GM21390 (cell line): Measurements from ENCODE around the gene GALNT16.

Experiments
- ATAC-seq: cut with Tn5 transposase; IDR thresholded peaks from one replicate; pipeline ENCODE4 v1.9.1; 2021; ENCODE audit not compliant: unreplicated experiment

Gene GALNT16

GRCh38 chr14:69316449-69317101, 56.6 kb downstream of the GALNT16 start:
- ATAC-seq = no peak

GRCh38 chr14:69317102-69317755, 57.3 kb downstream of the GALNT16 start:
- no peak for ATAC-seq

- no peak for ATAC-seq
Observed at GRCh38 chr14:69317780-69318179, 57.8 kb downstream of the GALNT16 start.

- no peak for ATAC-seq
Observed at GRCh38 chr14:69318241-69318640, 58.3 kb downstream of the GALNT16 start.

GRCh38 chr14:69318901-69319475, 59.0 kb downstream of the GALNT16 start:
- no peak for ATAC-seq

- ATAC-seq = no peak
Observed at GRCh38 chr14:69319911-69320310, 60.0 kb downstream of the GALNT16 start.

GRCh38 chr14:69320581-69321365, 60.8 kb downstream of the GALNT16 start:
- ATAC-seq = no peak

- ATAC-seq = no peak
Observed at GRCh38 chr14:69321601-69322330, 61.8 kb downstream of the GALNT16 start.

- no peak for ATAC-seq
Observed at GRCh38 chr14:69323266-69323998, 63.5 kb downstream of the GALNT16 start.

GRCh38 chr14:69323999-69324282, 64.0 kb downstream of the GALNT16 start:
- ATAC-seq = no peak

GRCh38 chr14:69324341-69324931, 64.5 kb downstream of the GALNT16 start:
- no peak for ATAC-seq

- no peak for ATAC-seq
Observed at GRCh38 chr14:69325086-69325485, 65.1 kb downstream of the GALNT16 start.

GRCh38 chr14:69325646-69326265, 65.8 kb downstream of the GALNT16 start:
- ATAC-seq = no peak

GRCh38 chr14:69326611-69327010, 66.7 kb downstream of the GALNT16 start:
- no peak for ATAC-seq

- no peak for ATAC-seq
Observed at GRCh38 chr14:69327507-69327906, 67.5 kb downstream of the GALNT16 start.

- no peak for ATAC-seq
Observed at GRCh38 chr14:69328317-69328716, 68.4 kb downstream of the GALNT16 start.

GRCh38 chr14:69328765-69329164, 68.8 kb downstream of the GALNT16 start:
- ATAC-seq = no peak

GRCh38 chr14:69331206-69331605, 71.2 kb downstream of the GALNT16 start:
- no peak for ATAC-seq

GRCh38 chr14:69332782-69333395, 72.9 kb downstream of the GALNT16 start:
- ATAC-seq = no peak
